Endothelial cell of umbilical vein (primary cell): ENCODE data around the gene OR6C3. TPM values are rescaled to one million over a fixed set of nuclear protein-coding genes. Genes with fewer than 3 reads are reported as not detected.

ENCODE experiments used
- BruUV-seq: library from RNA; stranded (reverse); fragments of 400-500 nt; replicated peaks from 2 replicates; lab custom pipeline; 2021; lab: Mats Ljungman, UMichigan
- CTCF ChIA-PET: fragments of 300-600, 350-600 bp; sonication (Branson Sonifier 250); formaldehyde crosslinking; loops from one replicate; lab custom pipeline; 2021; ENCODE audit warnings: antibody characterized with exemption, inconsistent platforms; lab: Charles Lee
- POLR2A ChIA-PET: fragments of 300-600, 350-600 bp; sonication (Branson Sonifier 250); formaldehyde crosslinking; loops from one replicate; lab custom pipeline; 2021; ENCODE audit warnings: antibody characterized with exemption, inconsistent platforms; lab: Charles Lee
- DNase-seq: peaks from one replicate; pipeline ENCODE4 v3.0.0-alpha.2; 2011; ENCODE audit warnings: low read depth, low spot score
- FAIRE-seq: peaks from 2 replicates; lab custom pipeline; 2011; peaks lifted over from hg19 to GRCh38; lab: Jason Lieb, UNC
- H2AFZ ChIP-seq: 2 replicates; pipeline ENCODE4 v1.6.0; 2012; ENCODE audit warnings: low read depth, low read length, control low read depth, inconsistent platforms
- H3K27ac ChIP-seq: 2 replicates; pipeline ENCODE4 v1.5.1; 2011; ENCODE audit warnings: low read depth, mild to moderate bottlenecking, control low read depth, low read length, moderate library complexity; ENCODE audit not compliant: insufficient read depth
- H3K27me3 ChIP-seq, 2 experiments: 2 replicates each; pipeline versions ENCODE4 v1.6.0 to v1.6.1; 2011; ENCODE audit warnings: low read length in 2 of 2, mixed read lengths in 1 of 2; ENCODE audit not compliant: control insufficient read depth in 2 of 2, insufficient read depth in 2 of 2
- H3K36me3 ChIP-seq, 2 experiments: 2 replicates in 1 of 2; 3 replicates in 1 of 2; pipeline ENCODE4 v1.5.1; 2011; ENCODE audit warnings: low read length in 2 of 2, mild to moderate bottlenecking in 1 of 2, moderate library complexity in 1 of 2; ENCODE audit not compliant: control insufficient read depth in 2 of 2, insufficient read depth in 2 of 2; ENCODE audit errors: extremely low read depth in 1 of 2
- H3K4me1 ChIP-seq: 3 replicates; pipeline ENCODE4 v1.5.1; 2011; ENCODE audit warnings: mild to moderate bottlenecking, low read length; ENCODE audit not compliant: control insufficient read depth, insufficient read depth; ENCODE audit errors: extremely low read depth
- H3K4me2 ChIP-seq: 2 replicates; pipeline ENCODE4 v1.6.1; 2011; ENCODE audit warnings: low read length, control low read depth, mixed read lengths; ENCODE audit not compliant: insufficient read depth
- H3K4me3 ChIP-seq, 3 experiments: fragments of 200-600 bp in 1 of 3; sonication (generic), shearing (Covaris generic) in 1 of 3; replicated peaks in 1 of 3; 2 replicates each; pipeline ENCODE4 v1.5.1; 2011 to 2016; ENCODE audit warnings: control low read depth in 3 of 3, low read length in 3 of 3, mild to moderate bottlenecking in 2 of 3, inconsistent platforms in 1 of 3, low read depth in 1 of 3, moderate library complexity in 1 of 3; ENCODE audit not compliant: insufficient read depth in 1 of 3
- H3K79me2 ChIP-seq: 2 replicates; pipeline ENCODE4 v1.6.0; 2012; ENCODE audit warnings: low read length, inconsistent platforms; ENCODE audit not compliant: control insufficient read depth, insufficient read depth
- H3K9ac ChIP-seq: replicated peaks from 2 replicates; pipeline ENCODE3; 2011; ENCODE audit warnings: low read length, control low read depth; ENCODE audit not compliant: insufficient read depth; ENCODE audit errors: extremely low read depth
- H3K9me1 ChIP-seq: replicated peaks from 3 replicates; pipeline ENCODE4 v1.6.0; 2011; ENCODE audit warnings: mild to moderate bottlenecking, low read length; ENCODE audit not compliant: control insufficient read depth, insufficient read depth; ENCODE audit errors: extremely low read depth
- H3K9me3 ChIP-seq: replicated peaks from 2 replicates; pipeline ENCODE4 v1.5.1; 2012; ENCODE audit warnings: low read length, inconsistent platforms; ENCODE audit not compliant: control insufficient read depth, insufficient read depth
- H4K20me1 ChIP-seq: replicated peaks from 2 replicates; pipeline ENCODE3; 2011; ENCODE audit warnings: mild to moderate bottlenecking, low read length; ENCODE audit not compliant: control insufficient read depth, insufficient read depth; ENCODE audit errors: extremely low read depth
- CTCF ChIP-seq, 2 donors: IDR thresholded peaks; 1 replicate in 1 of 2; 2 replicates in 1 of 2; pipeline ENCODE4 v1.5.1; 2011; ENCODE audit warnings: low read length in 2 of 2, mild to moderate bottlenecking in 2 of 2, moderate library complexity in 2 of 2, control low read depth in 1 of 2, inconsistent platforms in 1 of 2, low read depth in 1 of 2; ENCODE audit not compliant: insufficient read depth in 1 of 2; ENCODE audit errors: extremely low read depth in 1 of 2
- EZH2 ChIP-seq: IDR thresholded peaks from 2 replicates; pipeline ENCODE4 v1.6.1; 2012; ENCODE audit warnings: borderline replicate concordance, low read depth, mild to moderate bottlenecking, moderate library complexity, low read length, inconsistent platforms; ENCODE audit not compliant: severe bottlenecking
- FOS ChIP-seq: IDR thresholded peaks from 2 replicates; pipeline ENCODE4 v1.6.1; 2011; ENCODE audit warnings: mild to moderate bottlenecking, low read length, moderate library complexity, borderline replicate concordance; ENCODE audit not compliant: insufficient read depth
- GATA2 ChIP-seq: IDR thresholded peaks from 2 replicates; pipeline ENCODE4 v1.7.0; 2011; ENCODE audit warnings: low read depth, mild to moderate bottlenecking, moderate library complexity, mixed read lengths, low read length; ENCODE audit not compliant: insufficient read length, insufficient read depth
- JUN ChIP-seq: IDR thresholded peaks from 2 replicates; pipeline ENCODE4 v1.6.1; 2011; ENCODE audit warnings: borderline replicate concordance, low read depth; ENCODE audit not compliant: insufficient read length, insufficient read depth
- MAX ChIP-seq: IDR thresholded peaks from 2 replicates; pipeline ENCODE4 v1.6.1; 2011; ENCODE audit not compliant: insufficient read depth, insufficient read length
- MYC ChIP-seq: IDR thresholded peaks from one replicate; pipeline ENCODE4 v1.6.1; 2011; ENCODE audit warnings: mild to moderate bottlenecking, low read depth, low read length
- POLR2A ChIP-seq: IDR thresholded peaks from 2 replicates; pipeline ENCODE4 v1.6.1; 2012; ENCODE audit warnings: low read depth, mild to moderate bottlenecking, control low read depth, low read length
- POLR2AphosphoS5 ChIP-seq: IDR thresholded peaks from 2 replicates; pipeline ENCODE4 v1.6.1; 2012; ENCODE audit warnings: low read depth, mild to moderate bottlenecking, control low read depth, low read length, moderate library complexity; ENCODE audit not compliant: insufficient read depth
- dilution Hi-C: fragments of 300-500 bp; cut with MboI; formaldehyde crosslinking; loops from one replicate; pipeline ENCODE4 v1.15.0; 2019; ENCODE audit warnings: low sequenced_read_pairs; ENCODE audit not compliant: extremely low pct_ligation_motif_present
- intact Hi-C: fragments of 100-400 bp; cut with micrococcal nuclease; formaldehyde crosslinking; loops from one replicate; pipeline ENCODE4 v1.10.0; 2022
- polyA plus RNA-seq, 4 experiments: library from polyadenylated mRNA; depleted of rRNA in 3 of 4; stranded (reverse) in 3 of 4; unstranded in 1 of 4; fragments of >200 nt; gene quantifications; 2 replicates each; pipeline versions ENCODE4 v1.2.1 to v1.2.3, GENCODE V29; 2011 to 2012; ENCODE audit warnings: missing spikeins in 1 of 4
- total RNA-seq: library from RNA; stranded (reverse); gene quantifications from 2 replicates; pipeline ENCODE4 v1.2.3, GENCODE V29; 2021

The OR6C3 gene
- total and polyA plus RNA-seq, 2 donors (not counting 3 experiments of a cell fraction or from before 2014, with no cell fraction given): not detected

- POLR2A ChIA-PET: no interaction called here
Measured at GRCh38 chr12:55362675-55363074, 32.1 kb downstream of the OR6C3 start, which contains the start of gene OR6C75. TSS of gene OR6C75 (plus strand) at chr12:55362975. CDS start at chr12:55365111, 2,136 bp downstream.

More at GRCh38 chr12:55362675-55363074, 32.1 kb downstream of the OR6C3 start, which contains the start of gene OR6C75:
- CTCF ChIA-PET: no interaction called here
- intact Hi-C loops: no loop called here
- TF ChIP-seq CTCF (IDR thresholded peaks at IDR 0.05; ENCODE audit: extremely low read depth in 1 of 2, insufficient read depth in 1 of 2, low read depth in 1 of 2, low read length in 2 of 2) (no peak), GATA2 (no peak), POLR2AphosphoS5 (no peak), EZH2 (no peak), MYC (no peak), POLR2A (no peak), MAX (no peak), JUN (no peak), FOS (no peak)
- FAIRE-seq: no peak
- Histone ChIP-seq H3K4me1 (no peaks in the 10 kb centered on the region), H3K9ac (no peak within 1 kb of the TSS), H3K9me1 (no peaks in the 10 kb centered on the region), H4K20me1 (no peaks in the 10 kb centered on the region), H3K79me2 (no peaks in the 10 kb centered on the region), H2AFZ (no peak within 1 kb of the TSS), H3K27me3 (no peaks in the 10 kb centered on the region), H3K4me3 (no peak within 1 kb of the TSS), H3K36me3 (no peaks in the 10 kb centered on the region), H3K9me3 (no peaks in the 10 kb centered on the region), H3K27ac (no peak within 1 kb of the TSS), H3K4me2 (no peak within 1 kb of the TSS)
- dilution Hi-C loops: no loop called here
- no TSS peak for BruUV-seq
- DNase-seq: no peak
